Hepatocyte (in vitro differentiated cells): ENCODE results near the gene BCAR1. TPM values are rescaled to one million over a fixed set of nuclear protein-coding genes. Genes with fewer than 3 reads are reported as not detected.

Source experiments
- DNase-seq: peaks from one replicate; pipeline ENCODE4 v3.0.0-alpha.2; 2016; ENCODE audit warnings: low spot score
- H2AFZ ChIP-seq: fragments of 200-600 bp; sonication (generic); 2 replicates; pipeline ENCODE4 v1.6.0; 2016; ENCODE audit warnings: antibody characterized with exemption, mild to moderate bottlenecking
- H3K27ac ChIP-seq: fragments of 200-600 bp; sonication (generic); 2 replicates; pipeline ENCODE4 v1.5.1; 2016; ENCODE audit warnings: mild to moderate bottlenecking
- H3K27me3 ChIP-seq: fragments of 200-600 bp; sonication (generic); 2 replicates; pipeline ENCODE4 v1.6.1; 2016
- H3K36me3 ChIP-seq: fragments of 200-600 bp; sonication (generic); replicated peaks from 2 replicates; pipeline ENCODE4 v1.5.1; 2016; ENCODE audit warnings: low read depth; ENCODE audit not compliant: insufficient read depth
- H3K4me1 ChIP-seq: fragments of 200-600 bp; sonication (generic); 2 replicates; pipeline ENCODE4 v1.5.1; 2016; ENCODE audit warnings: mild to moderate bottlenecking, moderate library complexity; ENCODE audit not compliant: insufficient read depth
- H3K4me2 ChIP-seq: fragments of 200-600 bp; sonication (generic); 2 replicates; pipeline ENCODE4 v1.6.0; 2016
- H3K4me3 ChIP-seq: fragments of 200-600 bp; sonication (generic); 2 replicates; pipeline ENCODE4 v1.5.1; 2016; ENCODE audit warnings: mild to moderate bottlenecking
- H3K79me2 ChIP-seq: fragments of 200-600 bp; sonication (generic); 2 replicates; pipeline ENCODE4 v1.6.0; 2017; ENCODE audit warnings: mild to moderate bottlenecking
- H3K9me2 ChIP-seq: fragments of 200-600 bp; sonication (generic); replicated peaks from 2 replicates; pipeline ENCODE4 v1.6.0; 2017; ENCODE audit warnings: mild to moderate bottlenecking; ENCODE audit not compliant: insufficient read depth
- H3K9me3 ChIP-seq: fragments of 200-600 bp; sonication (generic); 2 replicates; pipeline ENCODE4 v1.5.1; 2016; ENCODE audit warnings: low read depth, mild to moderate bottlenecking
- H4K20me1 ChIP-seq: fragments of 200-600 bp; sonication (generic); 2 replicates; pipeline ENCODE4 v1.6.0; 2016; ENCODE audit warnings: mild to moderate bottlenecking; ENCODE audit not compliant: insufficient read depth, poor library complexity, severe bottlenecking
- EZH2 ChIP-seq: fragments of 200-600 bp; sonication (generic); IDR thresholded peaks from 2 replicates; pipeline ENCODE4 v1.6.1; 2016; ENCODE audit warnings: antibody characterized with exemption, mild to moderate bottlenecking, borderline replicate concordance
- EZH2phosphoT487 ChIP-seq: fragments of 200-600 bp; sonication (generic); IDR thresholded peaks from one replicate; pipeline ENCODE4 v1.6.1; 2018; ENCODE audit warnings: antibody characterized with exemption, mild to moderate bottlenecking, low read depth, moderate library complexity; ENCODE audit not compliant: unreplicated experiment, severe bottlenecking
- WGBS: methylation state at CpG from one replicate; pipeline ENCODE4 v1.1.6; 2016; ENCODE audit warnings: low lambda C conversion rate; ENCODE audit errors: missing lambda C conversion rate; 5-methylcytosine and 5-hydroxymethylcytosine counted together
- polyA plus RNA-seq: library from polyadenylated mRNA; unstranded; fragments of >200 nt; fragmentation: Nextera tagmentation; extraction: Ambion mirVana; gene quantifications from 2 replicates; pipeline ENCODE4 v1.2.1, GENCODE V29; 2016
- total RNA-seq: library from RNA; depleted of rRNA; stranded (reverse); fragments of >200 nt; gene quantifications from 2 replicates; pipeline ENCODE4 v1.2.3, GENCODE V29; 2014
- TF ChIP-seq, protein P1 (sequence below): fragments of 200-600 bp; sonication (generic); IDR thresholded peaks from 2 replicates; pipeline ENCODE4 v1.5.1; 2016; ENCODE audit warnings: antibody characterized with exemption, mild to moderate bottlenecking; ENCODE audit not compliant: poor library complexity

BCAR1 gene
- total and polyA plus RNA-seq, 2 experiments from 2014 or later: 77.3 to 112 TPM

DNA sequence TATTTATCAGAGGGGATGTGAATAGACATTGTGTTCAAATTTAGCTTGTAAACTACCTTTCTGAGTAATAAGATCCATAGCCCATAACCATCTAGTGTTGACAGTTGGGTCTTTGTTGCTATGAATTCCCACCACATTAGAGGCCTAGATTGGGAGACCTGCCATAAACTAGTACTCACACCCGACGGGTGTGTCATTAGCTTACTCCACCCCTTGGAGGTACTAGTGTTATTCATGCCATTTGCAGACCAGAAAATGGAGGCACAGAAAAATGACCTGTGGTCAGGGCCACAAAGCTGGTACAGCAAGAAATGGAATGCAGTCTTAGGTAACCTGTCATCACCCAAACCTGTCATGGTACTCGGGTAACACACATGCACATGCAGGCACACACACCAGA is 41.3 kb upstream of the BCAR1 start:
- Histone ChIP-seq H3K27ac (peak overlapping the region; percentile 87), H3K36me3 (no peaks in the 10 kb centered on the region), H3K27me3 (no peaks in the 10 kb centered on the region), H3K4me2 (no peak overlapping the region), H3K4me3 (no peak overlapping the region), H3K9me3 (no peaks in the 10 kb centered on the region), H4K20me1 (no peaks in the 10 kb centered on the region), H3K4me1 (peaks cover 22% of the 10 kb centered on the region), H2AFZ (no peak overlapping the region), H3K9me2 (no peaks in the 10 kb centered on the region), H3K79me2 (peaks cover 2% of the 10 kb centered on the region)
- TF ChIP-seq, protein P1, sequence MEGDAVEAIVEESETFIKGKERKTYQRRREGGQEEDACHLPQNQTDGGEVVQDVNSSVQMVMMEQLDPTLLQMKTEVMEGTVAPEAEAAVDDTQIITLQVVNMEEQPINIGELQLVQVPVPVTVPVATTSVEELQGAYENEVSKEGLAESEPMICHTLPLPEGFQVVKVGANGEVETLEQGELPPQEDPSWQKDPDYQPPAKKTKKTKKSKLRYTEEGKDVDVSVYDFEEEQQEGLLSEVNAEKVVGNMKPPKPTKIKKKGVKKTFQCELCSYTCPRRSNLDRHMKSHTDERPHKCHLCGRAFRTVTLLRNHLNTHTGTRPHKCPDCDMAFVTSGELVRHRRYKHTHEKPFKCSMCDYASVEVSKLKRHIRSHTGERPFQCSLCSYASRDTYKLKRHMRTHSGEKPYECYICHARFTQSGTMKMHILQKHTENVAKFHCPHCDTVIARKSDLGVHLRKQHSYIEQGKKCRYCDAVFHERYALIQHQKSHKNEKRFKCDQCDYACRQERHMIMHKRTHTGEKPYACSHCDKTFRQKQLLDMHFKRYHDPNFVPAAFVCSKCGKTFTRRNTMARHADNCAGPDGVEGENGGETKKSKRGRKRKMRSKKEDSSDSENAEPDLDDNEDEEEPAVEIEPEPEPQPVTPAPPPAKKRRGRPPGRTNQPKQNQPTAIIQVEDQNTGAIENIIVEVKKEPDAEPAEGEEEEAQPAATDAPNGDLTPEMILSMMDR: no peak
- no peak for TF ChIP-seq EZH2
- TF ChIP-seq EZH2phosphoT487: no peak
- 92% methylated on average over 3 of the region's 3 CpGs for WGBS
- DNase-seq: no peak

DNA sequence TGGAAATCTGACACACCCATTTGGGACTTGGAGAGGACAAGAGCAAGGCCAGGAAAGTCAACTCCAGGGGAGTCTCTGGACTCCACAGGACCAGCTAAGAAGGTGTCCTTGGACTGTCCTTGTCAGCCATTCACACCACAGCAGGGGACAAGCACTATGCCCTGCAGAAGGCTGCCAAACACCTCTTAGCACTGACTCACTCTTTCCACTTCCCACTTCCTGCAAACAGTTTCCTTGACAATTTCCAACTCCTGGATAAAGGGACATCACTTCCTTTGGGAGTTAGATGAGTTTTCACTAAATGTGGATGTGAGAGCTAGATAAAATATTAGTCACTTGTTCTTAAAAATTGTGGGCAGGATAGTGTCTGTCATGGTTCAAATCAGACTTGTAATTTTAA is 37.8 kb upstream of the BCAR1 start:
- no peak for DNase-seq
- H3K4me2 ChIP-seq: no peak overlapping the region
- no peaks in the 10 kb centered on the region for H4K20me1 ChIP-seq
- H3K9me3 ChIP-seq: no peaks in the 10 kb centered on the region
- no peaks in the 10 kb centered on the region for H3K36me3 ChIP-seq
- no peaks in the 10 kb centered on the region for H3K79me2 ChIP-seq
- H2AFZ ChIP-seq: no peak overlapping the region
- no peak for TF ChIP-seq EZH2phosphoT487
- TF ChIP-seq, protein P1: no peak
- no peak for TF ChIP-seq EZH2
- H3K4me1 ChIP-seq: peaks cover 12% of the 10 kb centered on the region
- H3K9me2 ChIP-seq: no peaks in the 10 kb centered on the region
- H3K27ac ChIP-seq: no peak overlapping the region
- no peak overlapping the region for H3K4me3 ChIP-seq
- H3K27me3 ChIP-seq: no peaks in the 10 kb centered on the region

DNA sequence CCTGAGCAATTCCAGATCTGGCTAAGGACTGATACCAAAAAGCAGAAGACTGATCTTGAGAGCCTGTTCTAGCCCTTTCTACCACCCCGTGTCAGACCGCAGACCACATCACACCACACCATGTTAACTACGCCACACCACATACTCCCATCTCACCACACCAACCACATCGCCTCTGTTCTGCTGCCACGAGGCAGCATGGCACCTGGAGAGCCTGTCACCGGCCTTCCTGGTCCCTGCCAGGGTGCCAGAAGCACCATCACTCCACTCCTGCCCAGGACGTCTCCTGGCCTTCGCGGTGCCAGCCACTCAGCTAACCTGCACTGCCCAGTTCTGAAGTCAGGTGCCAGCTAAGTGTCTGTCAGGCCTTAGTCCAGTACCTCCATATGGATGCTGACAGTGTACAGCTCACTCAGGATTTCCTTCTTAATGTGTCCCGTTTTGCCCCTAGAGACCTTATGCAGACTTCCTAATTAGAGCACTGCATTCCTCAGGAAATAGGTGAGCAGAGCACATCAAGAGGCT is 37.2 kb upstream of the BCAR1 start:
- H3K4me1 ChIP-seq: peaks cover 10% of the 10 kb centered on the region
- no peak overlapping the region for H3K27ac ChIP-seq
- H3K9me3 ChIP-seq: no peaks in the 10 kb centered on the region
- H2AFZ ChIP-seq: no peak overlapping the region
- no peak overlapping the region for H3K4me3 ChIP-seq
- H3K4me2 ChIP-seq: no peak overlapping the region
- no peaks in the 10 kb centered on the region for H4K20me1 ChIP-seq
- 96% methylated on average over 10 of the region's 10 CpGs for WGBS
- DNase-seq: no peak
- no peaks in the 10 kb centered on the region for H3K27me3 ChIP-seq
- H3K36me3 ChIP-seq: no peaks in the 10 kb centered on the region
- no peaks in the 10 kb centered on the region for H3K9me2 ChIP-seq
- TF ChIP-seq, protein P1: no peak
- no peak for TF ChIP-seq EZH2
- no peaks in the 10 kb centered on the region for H3K79me2 ChIP-seq

GRCh38 chr16:75288181-75288580 is 36.8 kb upstream of the BCAR1 start:
- TF ChIP-seq EZH2phosphoT487 (no peak), EZH2 (no peak)
- TF ChIP-seq, protein P1: no peak
- no peak overlapping the region for H3K4me3 ChIP-seq
- H3K4me2 ChIP-seq: no peak overlapping the region
- no peaks in the 10 kb centered on the region for H3K9me3 ChIP-seq
- no peaks in the 10 kb centered on the region for H3K79me2 ChIP-seq
- no peaks in the 10 kb centered on the region for H3K36me3 ChIP-seq
- no peaks in the 10 kb centered on the region for H3K27me3 ChIP-seq
- DNase-seq: no peak
- H2AFZ ChIP-seq: no peak overlapping the region
- no peak overlapping the region for H3K27ac ChIP-seq
- H3K4me1 ChIP-seq: peaks cover 6% of the 10 kb centered on the region
- no peaks in the 10 kb centered on the region for H3K9me2 ChIP-seq
- WGBS: 98% methylated on average over 7 of the region's 7 CpGs
- no peaks in the 10 kb centered on the region for H4K20me1 ChIP-seq
